Measurements from ENCODE around the gene RIMS4. TPM values are rescaled to one million over a fixed set of nuclear protein-coding genes. Genes with fewer than 3 reads are reported as not detected.

The RIMS4 gene
- total and polyA plus RNA-seq, 5 donors from 2014 or later: not detected

- no peaks in the 10 kb centered on the region for H3K36me3 ChIP-seq (ENCODE audit: control insufficient read depth, insufficient read depth, low read length)
- H3K9me3 Mint-ChIP-seq: peaks cover 0 to 2% (median 0%) of the 10 kb centered on the region in 7 donors
- no peak overlapping the region for H3K4me3 ChIP-seq (ENCODE audit: low read depth, low read length)
- H3K4me1 ChIP-seq (ENCODE audit: control insufficient read depth, insufficient read depth, low read length, poor library complexity, severe bottlenecking): no peaks in the 10 kb centered on the region
- no peak overlapping the region for H3K27ac ChIP-seq (ENCODE audit: insufficient read depth, low read length, poor library complexity, severe bottlenecking)
- ATAC-seq (ENCODE audit: low read depth in 2 of 2) (no peak), DNase-seq (no peak)
- peaks cover 13% of the 10 kb centered on the region for H3K27me3 Mint-ChIP-seq
- no peak overlapping the region for H3K4me3 Mint-ChIP-seq
- H3K27ac Mint-ChIP-seq: no peak overlapping the region
- H3K4me1 Mint-ChIP-seq: no peaks in the 10 kb centered on the region
- H3K36me3 Mint-ChIP-seq: no peaks in the 10 kb centered on the region
- H3K9me3 ChIP-seq (ENCODE audit: control insufficient read depth in 2 of 2, low read length in 2 of 2): no peaks in the 10 kb centered on the region
- H3K27me3 ChIP-seq (ENCODE audit: control insufficient read depth, insufficient read depth, low read length): no peaks in the 10 kb centered on the region
Measured at GRCh38 chr20:44725837-44726236, 84.5 kb downstream of the RIMS4 start.

GRCh38 chr20:44724423-44725091, 85.8 kb downstream of the RIMS4 start:
- no peaks in the 10 kb centered on the region for H3K27me3 ChIP-seq (ENCODE audit: control insufficient read depth, insufficient read depth, low read length)
- no peaks in the 10 kb centered on the region for H3K36me3 ChIP-seq (ENCODE audit: control insufficient read depth, insufficient read depth, low read length)
- no peaks in the 10 kb centered on the region for H3K9me3 ChIP-seq (ENCODE audit: control insufficient read depth in 2 of 2, low read length in 2 of 2)
- H3K4me3 ChIP-seq (ENCODE audit: low read depth, low read length): no peak overlapping the region
- DNase-seq (no peak), ATAC-seq (ENCODE audit: low read depth in 2 of 2) (no peak)
- H3K27ac ChIP-seq (ENCODE audit: insufficient read depth, low read length, poor library complexity, severe bottlenecking): no peak overlapping the region
- no peaks in the 10 kb centered on the region for H3K4me1 ChIP-seq (ENCODE audit: control insufficient read depth, insufficient read depth, low read length, poor library complexity, severe bottlenecking)
- Mint-ChIP-seq H3K27ac (no peak overlapping the region), H3K4me3 (no peak overlapping the region), H3K9me3 (peaks cover 0 to 2% (median 0%) of the 10 kb centered on the region in 7 donors), H3K27me3 (peaks cover 17% of the 10 kb centered on the region), H3K36me3 (no peaks in the 10 kb centered on the region), H3K4me1 (no peaks in the 10 kb centered on the region)

- Mint-ChIP-seq H3K27ac (no peak overlapping the region), H3K9me3 (peaks cover 0 to 2% (median 0%) of the 10 kb centered on the region in 7 donors), H3K27me3 (peaks cover 17% of the 10 kb centered on the region), H3K4me3 (no peak overlapping the region), H3K36me3 (no peaks in the 10 kb centered on the region), H3K4me1 (no peaks in the 10 kb centered on the region)
- no peak overlapping the region for H3K4me3 ChIP-seq (ENCODE audit: low read depth, low read length)
- H3K27me3 ChIP-seq (ENCODE audit: control insufficient read depth, insufficient read depth, low read length): no peaks in the 10 kb centered on the region
- no peaks in the 10 kb centered on the region for H3K4me1 ChIP-seq (ENCODE audit: control insufficient read depth, insufficient read depth, low read length, poor library complexity, severe bottlenecking)
- H3K9me3 ChIP-seq (ENCODE audit: control insufficient read depth in 2 of 2, low read length in 2 of 2): no peaks in the 10 kb centered on the region
- ATAC-seq (ENCODE audit: low read depth in 2 of 2) (no peak), DNase-seq (no peak)
- H3K27ac ChIP-seq (ENCODE audit: insufficient read depth, low read length, poor library complexity, severe bottlenecking): no peak overlapping the region
- H3K36me3 ChIP-seq (ENCODE audit: control insufficient read depth, insufficient read depth, low read length): no peaks in the 10 kb centered on the region
Measured at GRCh38 chr20:44723798-44724362, 86.5 kb downstream of the RIMS4 start.

GRCh38 chr20:44723391-44723790, 87.0 kb downstream of the RIMS4 start:
- H3K4me3 ChIP-seq (ENCODE audit: low read depth, low read length): no peak overlapping the region
- Mint-ChIP-seq H3K27ac (no peak overlapping the region), H3K4me1 (no peaks in the 10 kb centered on the region), H3K27me3 (peaks cover 17% of the 10 kb centered on the region), H3K36me3 (no peaks in the 10 kb centered on the region), H3K4me3 (no peak overlapping the region), H3K9me3 (peaks cover 0 to 2% (median 0%) of the 10 kb centered on the region in 7 donors)
- H3K9me3 ChIP-seq (ENCODE audit: control insufficient read depth in 2 of 2, low read length in 2 of 2): no peaks in the 10 kb centered on the region
- no peaks in the 10 kb centered on the region for H3K27me3 ChIP-seq (ENCODE audit: control insufficient read depth, insufficient read depth, low read length)
- H3K4me1 ChIP-seq (ENCODE audit: control insufficient read depth, insufficient read depth, low read length, poor library complexity, severe bottlenecking): no peaks in the 10 kb centered on the region
- no peaks in the 10 kb centered on the region for H3K36me3 ChIP-seq (ENCODE audit: control insufficient read depth, insufficient read depth, low read length)
- ATAC-seq (ENCODE audit: low read depth in 2 of 2): no peak
- no peak overlapping the region for H3K27ac ChIP-seq (ENCODE audit: insufficient read depth, low read length, poor library complexity, severe bottlenecking)
- DNase-seq: no peak

- Histone ChIP-seq H3K27me3 (ENCODE audit: control insufficient read depth, insufficient read depth, low read length) (no peaks in the 10 kb centered on the region), H3K36me3 (ENCODE audit: control insufficient read depth, insufficient read depth, low read length) (no peaks in the 10 kb centered on the region), H3K27ac (ENCODE audit: insufficient read depth, low read length, poor library complexity, severe bottlenecking) (no peak overlapping the region), H3K4me1 (ENCODE audit: control insufficient read depth, insufficient read depth, low read length, poor library complexity, severe bottlenecking) (no peaks in the 10 kb centered on the region), H3K4me3 (ENCODE audit: low read depth, low read length) (no peak overlapping the region), H3K9me3 (ENCODE audit: control insufficient read depth in 2 of 2, low read length in 2 of 2) (no peaks in the 10 kb centered on the region)
- DNase-seq (no peak), ATAC-seq (ENCODE audit: low read depth in 2 of 2) (no peak)
- Mint-ChIP-seq H3K27me3 (peaks cover 17% of the 10 kb centered on the region), H3K4me1 (no peaks in the 10 kb centered on the region), H3K36me3 (no peaks in the 10 kb centered on the region), H3K27ac (no peak overlapping the region), H3K4me3 (no peak overlapping the region), H3K9me3 (peaks cover 0 to 2% (median 0%) of the 10 kb centered on the region in 7 donors)
Measured at GRCh38 chr20:44722990-44723389, 87.4 kb downstream of the RIMS4 start.

GRCh38 chr20:44721785-44722054, 88.6 kb downstream of the RIMS4 start:
- ATAC-seq (ENCODE audit: low read depth in 2 of 2): no peak
- DNase-seq: no peak
- H3K4me1 ChIP-seq (ENCODE audit: control insufficient read depth, insufficient read depth, low read length, poor library complexity, severe bottlenecking): no peaks in the 10 kb centered on the region
- no peaks in the 10 kb centered on the region for H3K27me3 ChIP-seq (ENCODE audit: control insufficient read depth, insufficient read depth, low read length)
- no peak overlapping the region for H3K4me3 ChIP-seq (ENCODE audit: low read depth, low read length)
- no peak overlapping the region for H3K27ac ChIP-seq (ENCODE audit: insufficient read depth, low read length, poor library complexity, severe bottlenecking)
- H3K36me3 Mint-ChIP-seq: no peaks in the 10 kb centered on the region
- peaks cover 0 to 2% (median 0%) of the 10 kb centered on the region in 7 donors for H3K9me3 Mint-ChIP-seq
- H3K9me3 ChIP-seq (ENCODE audit: control insufficient read depth in 2 of 2, low read length in 2 of 2): no peaks in the 10 kb centered on the region
- no peaks in the 10 kb centered on the region for H3K36me3 ChIP-seq (ENCODE audit: control insufficient read depth, insufficient read depth, low read length)
- no peak overlapping the region for H3K27ac Mint-ChIP-seq
- H3K27me3 Mint-ChIP-seq: peaks cover 13% of the 10 kb centered on the region
- H3K4me1 Mint-ChIP-seq: no peaks in the 10 kb centered on the region
- H3K4me3 Mint-ChIP-seq: no peak overlapping the region

- no peak for ATAC-seq (ENCODE audit: low read depth in 2 of 2)
- H3K4me3 Mint-ChIP-seq: no peak overlapping the region
- no peaks in the 10 kb centered on the region for H3K36me3 Mint-ChIP-seq
Measured at GRCh38 chr20:44720997-44721784, 89.2 kb downstream of the RIMS4 start.

More at GRCh38 chr20:44720997-44721784, 89.2 kb downstream of the RIMS4 start:
- H3K27ac ChIP-seq (ENCODE audit: insufficient read depth, low read length, poor library complexity, severe bottlenecking): no peak overlapping the region
- Mint-ChIP-seq H3K27me3 (peaks cover 13% of the 10 kb centered on the region), H3K9me3 (peaks cover 0 to 2% (median 0%) of the 10 kb centered on the region in 7 donors), H3K4me1 (no peaks in the 10 kb centered on the region), H3K27ac (no peak overlapping the region)
- no peaks in the 10 kb centered on the region for H3K9me3 ChIP-seq (ENCODE audit: control insufficient read depth in 2 of 2, low read length in 2 of 2)
- no peak overlapping the region for H3K4me3 ChIP-seq (ENCODE audit: low read depth, low read length)
- H3K4me1 ChIP-seq (ENCODE audit: control insufficient read depth, insufficient read depth, low read length, poor library complexity, severe bottlenecking): no peaks in the 10 kb centered on the region
- no peaks in the 10 kb centered on the region for H3K36me3 ChIP-seq (ENCODE audit: control insufficient read depth, insufficient read depth, low read length)
- DNase-seq: no peak
- no peaks in the 10 kb centered on the region for H3K27me3 ChIP-seq (ENCODE audit: control insufficient read depth, insufficient read depth, low read length)
